HFF-Myc (cell line): Measurements from ENCODE around the gene SRGAP2.
"Not testable (repeated sequence)": the region's sequence is repeated elsewhere in the genome, so short reads cannot be mapped to it uniquely, and the experiment has no call there.

Source experiments
- DNase-seq: peaks from one replicate; pipeline ENCODE4 v3.0.0-alpha.2; 2011; ENCODE audit warnings: low read depth; ENCODE audit errors: extremely low read depth
- H3K4me3 ChIP-seq: replicated peaks from 2 replicates; pipeline ENCODE4 v1.5.1; 2011; ENCODE audit warnings: low read depth, mild to moderate bottlenecking, control low read depth, low read length

The SRGAP2 gene

DNA sequence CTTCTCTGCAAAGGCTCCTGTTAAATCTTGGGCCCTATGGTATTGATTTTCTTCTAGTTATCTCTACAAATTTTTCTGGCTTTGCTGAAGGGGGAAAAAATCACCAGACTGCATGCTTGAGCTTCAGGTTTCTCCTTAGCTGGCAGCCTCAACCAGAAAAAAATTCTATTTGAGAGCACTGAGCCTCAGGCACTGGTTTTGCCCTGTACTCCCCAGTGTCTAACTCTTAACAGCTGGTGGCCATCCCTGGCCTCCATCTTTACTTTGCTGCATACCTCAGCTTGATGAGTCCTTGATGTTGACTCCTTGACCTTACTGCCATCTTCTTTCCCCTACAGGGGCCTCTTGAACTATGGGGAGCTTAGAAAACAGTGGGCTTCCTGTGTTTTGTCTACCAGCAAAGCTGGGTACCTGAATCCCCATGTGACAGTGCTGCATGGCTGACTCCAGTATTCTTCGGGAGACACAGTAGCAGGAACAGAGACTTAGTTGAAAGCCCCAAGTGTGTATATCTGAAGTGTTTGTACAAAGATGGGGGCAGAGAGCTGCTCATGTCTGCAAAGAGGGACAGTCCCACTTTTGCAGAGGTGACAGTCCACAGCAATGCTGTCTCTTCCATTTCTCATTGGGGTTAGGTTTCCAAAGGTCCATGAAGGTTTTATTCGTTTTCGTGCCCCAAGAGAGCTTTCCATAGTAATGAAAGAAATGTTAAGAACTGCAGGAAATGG, 31.0 kb downstream of the SRGAP2 start:
- not testable (repeated sequence) for DNase-seq, H3K4me3 ChIP-seq

DNA sequence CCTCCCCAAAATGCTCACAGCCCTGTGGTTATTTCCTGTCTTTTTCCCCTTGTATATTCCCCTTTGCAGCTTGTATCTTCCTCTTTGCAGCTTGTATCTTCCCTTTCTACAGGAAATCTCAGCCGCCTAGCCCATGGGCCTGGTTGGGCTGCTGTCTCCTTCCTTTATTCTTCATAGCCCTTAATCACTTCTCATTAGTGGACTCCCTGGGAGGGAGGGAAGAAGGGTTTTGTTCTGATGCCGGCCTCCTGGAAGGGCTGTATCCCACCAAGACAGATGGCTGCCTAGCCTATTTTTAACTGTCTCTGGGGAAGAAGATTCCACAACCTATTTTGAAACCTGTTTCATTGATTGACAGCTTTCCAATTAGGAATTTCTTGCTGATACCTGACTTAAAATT, 31.8 kb downstream of the SRGAP2 start:
- H3K4me3 ChIP-seq, DNase-seq: not testable (repeated sequence)

- not testable (repeated sequence) for H3K4me3 ChIP-seq, DNase-seq
These were observed 36.9 kb downstream of the SRGAP2 start for GRCh38 chr1:206240288-206240687.

- H3K4me3 ChIP-seq, DNase-seq: not testable (repeated sequence)
These were observed 40.0 kb downstream of the SRGAP2 start for GRCh38 chr1:206243335-206243734.

DNA sequence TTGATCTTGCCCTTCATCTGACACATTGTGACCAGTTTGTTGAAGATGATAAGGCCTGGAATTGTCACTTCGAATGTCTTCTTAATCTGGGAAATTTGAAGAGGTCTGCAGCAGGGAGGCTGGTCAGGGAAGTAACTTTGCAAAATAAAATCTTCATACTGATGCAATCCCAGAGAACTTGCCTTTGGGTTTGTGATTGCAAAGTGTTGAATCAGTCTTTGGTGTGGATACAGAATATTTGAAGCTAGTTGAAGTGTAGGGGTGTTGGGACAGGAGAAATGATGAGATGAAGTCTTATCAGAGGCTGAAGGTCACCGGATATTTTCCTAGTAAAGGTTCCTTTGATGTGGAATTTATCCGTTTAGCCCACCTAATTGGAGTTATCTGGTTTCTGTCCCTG, 42.1 kb downstream of the SRGAP2 start:
- H3K4me3 ChIP-seq, DNase-seq: not testable (repeated sequence)

DNA sequence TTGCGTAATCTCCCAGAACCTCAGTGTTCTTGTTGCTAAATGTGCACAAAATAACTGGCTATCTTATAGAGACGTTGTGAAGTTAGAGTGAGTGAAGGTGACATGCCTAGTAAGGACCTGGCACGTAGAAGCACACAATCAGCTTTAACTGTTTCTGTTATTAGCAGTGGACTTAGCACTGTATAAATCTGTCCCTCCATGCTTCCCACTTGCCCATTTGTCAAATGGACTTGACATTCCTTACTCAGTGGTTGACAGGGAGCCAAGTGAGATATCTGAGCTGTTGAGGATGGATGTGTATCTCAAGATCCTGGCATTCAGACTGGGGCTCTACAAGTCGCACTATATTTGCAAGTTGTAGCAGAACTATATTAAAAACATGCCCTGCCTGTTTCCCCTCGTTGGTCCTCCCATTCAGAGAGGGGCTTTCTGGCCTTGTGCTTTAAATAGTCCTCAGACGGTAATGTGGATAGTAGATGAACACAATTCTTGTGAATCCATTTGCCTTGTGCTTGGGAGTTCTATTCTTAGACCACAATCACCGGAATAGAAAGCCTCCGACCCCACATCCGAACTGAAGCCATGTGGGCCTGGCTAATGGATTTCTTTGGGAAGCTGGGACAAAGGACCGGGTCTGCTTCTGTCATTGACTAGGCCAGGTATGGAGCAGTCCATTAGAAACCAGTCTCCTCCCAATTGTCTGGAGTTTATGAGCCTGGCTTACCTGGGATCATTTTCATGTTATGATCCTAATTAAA, 43.0 kb downstream of the SRGAP2 start:
- not testable (repeated sequence) for H3K4me3 ChIP-seq

GRCh38 chr1:206250953-206251681, 47.8 kb downstream of the SRGAP2 start:
- DNase-seq, H3K4me3 ChIP-seq: not testable (repeated sequence)

More for the DNA sequence above, 43.0 kb downstream of the SRGAP2 start:
- DNase-seq, result not testable (repeated sequence)

DNA sequence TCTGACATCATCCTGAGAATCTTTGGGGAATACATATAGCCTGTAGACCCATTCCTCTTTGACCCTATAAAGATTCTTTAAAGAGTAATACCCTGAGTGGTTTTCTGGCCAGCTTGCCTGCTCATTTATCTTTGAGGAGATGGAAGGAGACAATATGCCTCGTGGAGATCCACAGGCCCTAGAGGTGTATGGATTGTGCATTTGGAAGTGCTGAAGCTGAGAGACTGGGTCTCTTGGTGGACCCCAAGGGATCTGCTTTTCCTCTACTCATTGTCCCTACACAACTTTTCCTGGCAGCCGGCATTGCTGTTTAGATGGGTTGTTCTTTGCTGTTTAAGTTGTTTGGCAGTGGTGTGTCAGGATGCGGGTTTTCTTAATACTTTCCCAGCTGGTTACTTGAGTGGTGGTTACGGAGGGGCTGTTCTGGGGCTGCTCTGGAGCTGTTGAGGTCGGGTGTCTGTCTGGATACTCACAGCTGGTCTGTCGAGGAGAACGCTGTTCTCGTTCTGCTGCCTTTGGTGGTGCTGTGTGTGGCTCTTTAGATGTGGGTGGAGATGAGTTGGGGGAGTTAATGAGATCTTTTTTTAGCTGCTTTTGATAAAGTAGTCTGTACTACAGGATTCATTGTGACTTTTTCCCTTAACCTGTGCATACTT, 49.5 kb downstream of the SRGAP2 start:
- DNase-seq, H3K4me3 ChIP-seq: not testable (repeated sequence)
